K562 treated with DMSO at 1 percent for 24 hours (cell line): ENCODE measurements around the gene GRPEL1. TPM values are rescaled to one million over a fixed set of nuclear protein-coding genes. Genes with fewer than 3 reads are reported as not detected.

ENCODE experiments used
- total RNA-seq: library from RNA; unstranded; fragments of 300-600 nt; gene quantifications from 2 replicates; pipeline ENCODE4 v1.2.3, GENCODE V29; 2022; ENCODE audit warnings: low read depth; ENCODE audit not compliant: insufficient read depth

GRPEL1 gene
- total RNA-seq, result 12.2 and 15.3 TPM in 2 replicates

GRCh38 chr4:7067452-7068278 is at the start of gene GRPEL1:
Gene GRPEL1 (minus strand): TSS chr4:7068064. CDS start chr4:7068032, 32 bp downstream.

GRCh38 chr4:7043284-7044136 is 24.4 kb downstream of the GRPEL1 start, which contains the start of gene TADA2B:
Gene TADA2B (plus strand): TSS chr4:7043372. CDS start chr4:7043580, 208 bp downstream.

Other genes starting within 250 kb of the GRPEL1 start
- gene TBC1D14, start 158.2 kb downstream of the GRPEL1 start, total RNA-seq, result 50.1 and 50.2 TPM in 2 replicates
- gene TADA2B, start 24.7 kb downstream of the GRPEL1 start, total RNA-seq, result 16.0 and 19.0 TPM in 2 replicates
- not detected in 2 replicates for gene SORCS2, start 124.5 kb upstream of the GRPEL1 start, total RNA-seq